ENCODE measurements around the gene RAB12.

RAB12 gene

GRCh38 chr18:8609659-8610458 lies 622 bp downstream of the RAB12 start:
- TF ChIP-seq CTCF (IDR thresholded peaks at IDR 0.05; ENCODE audit: borderline replicate concordance, extremely low read depth, low read length, poor library complexity, severe bottlenecking), result no peak
- Histone ChIP-seq H3K9ac (ENCODE audit: low read depth, low read length) (peak overlapping the region; percentile 94), H2AFZ (ENCODE audit: low read depth, low read length) (peak overlapping the region; percentile 75), H3K9me3 (ENCODE audit: insufficient read depth, low read length, severe bottlenecking) (no peaks in the 10 kb centered on the region), H3K27ac (ENCODE audit: low read length) (peak overlapping the region; percentile 51), H4K20me1 (ENCODE audit: insufficient read depth, low read length) (peaks cover 44% of the 10 kb centered on the region), H3K36me3 (ENCODE audit: insufficient read depth, low read length) (peaks cover 11% of the 10 kb centered on the region), H3K4me3 (ENCODE audit: low read depth in 1 of 2, low read length in 2 of 2) (peak overlapping the region; percentile 84 to 91; a peak in 3 of 4 replicates), H3K4me2 (ENCODE audit: insufficient read depth, low read length) (peak overlapping the region; percentile 75), H3K4me1 (ENCODE audit: insufficient read depth, low read length) (peaks cover 29% of the 10 kb centered on the region), H3K27me3 (ENCODE audit: insufficient read depth, low read length, poor library complexity) (no peaks in the 10 kb centered on the region), H3K79me2 (ENCODE audit: insufficient read depth, low read length) (peaks cover 53% of the 10 kb centered on the region)
- peak; percentile 25 for DNase-seq
- ATAC-seq (ENCODE audit: insufficient read depth, low read depth), result peak; percentile 45

GRCh38 chr18:8610459-8610851 lies 1.2 kb downstream of the RAB12 start:
- Histone ChIP-seq H2AFZ (ENCODE audit: low read depth, low read length) (0 out of 2 replicates have a peak overlapping the region, but pooled peaks have one; percentile 75), H3K9ac (ENCODE audit: low read depth, low read length) (peak overlapping the region; percentile 94), H3K27ac (ENCODE audit: low read length) (peak overlapping the region; percentile 51; the same call in 1 of the 2 replicates), H3K4me1 (ENCODE audit: insufficient read depth, low read length) (peaks cover 29% of the 10 kb centered on the region), H3K79me2 (ENCODE audit: insufficient read depth, low read length) (peaks cover 59% of the 10 kb centered on the region), H3K4me2 (ENCODE audit: insufficient read depth, low read length) (peak overlapping the region; percentile 75), H4K20me1 (ENCODE audit: insufficient read depth, low read length) (peaks cover 50% of the 10 kb centered on the region), H3K9me3 (ENCODE audit: insufficient read depth, low read length, severe bottlenecking) (no peaks in the 10 kb centered on the region), H3K4me3 (ENCODE audit: low read depth in 1 of 2, low read length in 2 of 2) (peak overlapping the region; percentile 84 to 91; a peak in 3 of 4 replicates), H3K27me3 (ENCODE audit: insufficient read depth, low read length, poor library complexity) (no peaks in the 10 kb centered on the region), H3K36me3 (ENCODE audit: insufficient read depth, low read length) (peaks cover 17% of the 10 kb centered on the region)
- no peak for DNase-seq
- TF ChIP-seq CTCF (IDR thresholded peaks at IDR 0.05; ENCODE audit: borderline replicate concordance, extremely low read depth, low read length, poor library complexity, severe bottlenecking), result no peak
- TF ChIP-seq EZH2 (IDR thresholded peaks at IDR 0.05; ENCODE audit: borderline replicate concordance, low read depth, low read length, severe bottlenecking), result no peak
- peak; percentile 38 for ATAC-seq (ENCODE audit: insufficient read depth, low read depth)

- Histone ChIP-seq H4K20me1 (ENCODE audit: insufficient read depth, low read length) (peaks cover 63% of the 10 kb centered on the region), H3K27ac (ENCODE audit: low read length) (no peak overlapping the region), H3K4me1 (ENCODE audit: insufficient read depth, low read length) (peaks cover 29% of the 10 kb centered on the region), H3K9ac (ENCODE audit: low read depth, low read length) (peak overlapping the region; percentile 94; the same call in 1 of the 2 replicates), H3K27me3 (ENCODE audit: insufficient read depth, low read length, poor library complexity) (no peaks in the 10 kb centered on the region), H3K4me3 (ENCODE audit: low read depth in 1 of 2, low read length in 2 of 2) (peak overlapping the region in 1 of 2 experiments; percentile 91; a peak in 1 of 4 replicates), H3K9me3 (ENCODE audit: insufficient read depth, low read length, severe bottlenecking) (no peaks in the 10 kb centered on the region), H3K79me2 (ENCODE audit: insufficient read depth, low read length) (peaks cover 74% of the 10 kb centered on the region), H3K4me2 (ENCODE audit: insufficient read depth, low read length) (peak overlapping the region; percentile 75; the same call in 1 of the 2 replicates), H3K36me3 (ENCODE audit: insufficient read depth, low read length) (peaks cover 26% of the 10 kb centered on the region), H2AFZ (ENCODE audit: low read depth, low read length) (no peak overlapping the region)
- TF ChIP-seq CTCF (IDR thresholded peaks at IDR 0.05; ENCODE audit: borderline replicate concordance, extremely low read depth, low read length, poor library complexity, severe bottlenecking) (no peak), EZH2 (IDR thresholded peaks at IDR 0.05; ENCODE audit: borderline replicate concordance, low read depth, low read length, severe bottlenecking) (no peak)
- ATAC-seq (ENCODE audit: insufficient read depth, low read depth) (no peak), DNase-seq (no peak)
These were observed 2.8 kb downstream of the RAB12 start for GRCh38 chr18:8611916-8612576.
